Ramos (cell line): Measurements from ENCODE around the gene SETD3.
"Not testable (repeated sequence)": the region's sequence is repeated elsewhere in the genome, so short reads cannot be mapped to it uniquely, and the experiment has no call there.

Source experiments
- in situ Hi-C: fragments of 300-500 bp; cut with MboI; formaldehyde crosslinking; loops from one replicate; pipeline ENCODE4 v1.14.3; 2022; ENCODE audit warnings: low sequenced_read_pairs; ENCODE audit not compliant: unreplicated experiment

Gene SETD3

DNA sequence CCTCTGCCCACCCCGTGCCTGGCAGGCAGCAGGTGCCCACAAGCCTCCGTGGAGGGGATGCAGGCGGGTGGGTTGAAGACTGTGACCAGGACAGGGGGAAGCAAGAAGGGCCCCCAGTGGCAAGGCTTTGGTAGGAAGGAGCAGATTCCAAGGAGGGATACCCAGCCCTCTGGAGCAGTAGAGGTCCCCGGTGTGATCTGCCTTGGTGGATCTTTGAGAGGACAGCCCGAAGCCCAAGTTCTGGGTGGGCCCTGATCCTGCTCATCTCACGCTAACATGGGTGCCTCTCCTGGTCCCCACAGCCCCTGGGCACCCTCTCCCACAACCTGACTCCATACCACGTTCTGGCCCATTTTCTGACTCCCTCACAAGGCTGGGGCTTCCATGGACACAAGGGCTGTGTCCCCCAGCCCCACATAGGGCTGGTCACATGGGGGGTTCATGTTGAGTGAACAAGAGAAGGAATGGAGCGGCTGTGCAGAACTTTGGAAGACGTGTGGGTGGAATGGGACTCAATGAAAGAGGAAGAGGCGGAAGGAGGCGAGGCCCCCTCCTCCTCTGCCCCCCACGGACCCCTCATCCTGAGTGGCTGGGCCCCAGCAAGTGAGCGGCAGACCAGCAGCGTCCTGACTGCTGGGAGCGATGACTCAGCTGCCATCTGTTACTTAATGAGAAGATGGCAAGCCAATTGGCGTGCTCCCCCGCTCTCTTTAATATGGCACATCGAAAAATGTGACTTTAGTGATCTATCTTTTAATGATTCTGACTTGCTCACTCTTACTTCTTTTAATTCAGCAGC is 131.6 kb downstream of the SETD3 start:
- in situ Hi-C loops = no loop called here

DNA sequence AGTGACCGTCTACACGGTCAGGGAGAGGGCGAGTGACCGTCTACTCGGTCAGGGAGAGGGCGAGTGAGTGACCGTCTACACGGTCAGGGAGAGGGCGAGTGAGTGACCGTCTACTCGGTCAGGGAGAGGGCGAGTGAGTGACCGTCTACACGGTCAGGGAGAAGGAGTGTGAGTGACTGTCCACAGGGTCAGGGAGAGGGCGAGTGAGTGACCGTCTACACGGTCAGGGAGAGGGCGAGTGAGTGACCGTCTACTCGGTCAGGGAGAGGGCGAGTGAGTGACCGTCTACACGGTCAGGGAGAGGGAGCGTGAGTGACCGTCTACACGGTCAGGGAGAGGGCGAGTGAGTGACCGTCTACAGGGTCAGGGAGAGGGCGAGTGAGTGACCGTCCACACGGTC is 132.4 kb downstream of the SETD3 start:
- in situ Hi-C loops = not testable (repeated sequence)
